Suprapubic skin (tissue), 4 donors: ENCODE data around the gene HOXB3. TPM values are rescaled to one million over a fixed set of nuclear protein-coding genes. Genes with fewer than 3 reads are reported as not detected.

ENCODE experiments used
- DNase-seq, 2 donors: peaks; one replicate each; pipeline ENCODE4 v3.0.0-alpha.2; 2019; ENCODE audit warnings: low spot score in 2 of 2
- H3K27ac ChIP-seq: fragments of 200-600 bp; sonication (generic); one replicate; pipeline ENCODE4 v1.5.1; 2019
- H3K27me3 ChIP-seq: fragments of 200-600 bp; sonication (generic); one replicate; pipeline ENCODE4 v1.5.1; 2019
- H3K36me3 ChIP-seq: fragments of 200-600 bp; sonication (generic); one replicate; pipeline ENCODE4 v1.5.1; 2019
- H3K4me1 ChIP-seq: fragments of 200-600 bp; sonication (generic); one replicate; pipeline ENCODE4 v1.5.1; 2019
- H3K4me3 ChIP-seq: fragments of 200-600 bp; sonication (generic); one replicate; pipeline ENCODE4 v1.5.1; 2019; ENCODE audit warnings: mild to moderate bottlenecking
- H3K9me3 ChIP-seq: fragments of 200-600 bp; sonication (generic); one replicate; pipeline ENCODE4 v1.5.1; 2019
- CTCF ChIP-seq, 2 donors: fragments of 200-600 bp in 1 of 2; fragments of 450-650 bp in 1 of 2; sonication (generic) in 1 of 2; IDR thresholded peaks; one replicate each; pipeline ENCODE4 v1.5.1; 2016 to 2019; ENCODE audit warnings: antibody characterized with exemption in 2 of 2, mild to moderate bottlenecking in 1 of 2, moderate library complexity in 1 of 2
- EP300 ChIP-seq: sonication (generic); formaldehyde crosslinking; IDR thresholded peaks from one replicate; pipeline ENCODE4 v1.6.1; 2017; ENCODE audit warnings: antibody characterized with exemption
- POLR2A ChIP-seq, 2 donors: fragments of 450-650 bp; IDR thresholded peaks; one replicate each; pipeline ENCODE4 v1.6.1; 2017; ENCODE audit warnings: antibody characterized with exemption in 2 of 2, mild to moderate bottlenecking in 2 of 2, moderate library complexity in 2 of 2
- POLR2AphosphoS5 ChIP-seq, 3 donors: sonication (generic); formaldehyde crosslinking; IDR thresholded peaks; one replicate each; pipeline ENCODE4 v1.6.1; 2017; ENCODE audit warnings: antibody characterized with exemption in 3 of 3
- WGBS: methylation state at CpG from one replicate; pipeline ENCODE4 v1.1.5; 2018; 5-methylcytosine and 5-hydroxymethylcytosine counted together
- total RNA-seq, 4 donors: library from RNA; depleted of rRNA; stranded (reverse); fragments of >200 nt; gene quantifications; one replicate each; pipeline ENCODE4 v1.1.0, GENCODE V29; 2016

The HOXB3 gene
- total RNA-seq, 4 donors from 2014 or later: 2.3 to 20.8 (median 3.9) TPM

GRCh38 chr17:48530208-48530886 lies 59.7 kb downstream of the HOXB3 start:
- WGBS: 74% methylated on average over 13 of the region's 37 CpGs
- no peak for DNase-seq
- Histone ChIP-seq H3K9me3 (no peaks in the 10 kb centered on the region), H3K27me3 (peaks cover 15% of the 10 kb centered on the region), H3K4me3 (no peak overlapping the region), H3K36me3 (no peaks in the 10 kb centered on the region), H3K4me1 (peaks cover 25% of the 10 kb centered on the region), H3K27ac (no peak overlapping the region)
- TF ChIP-seq EP300 (no peak), POLR2AphosphoS5 (IDR thresholded peaks at IDR 0.05) (no peak), POLR2A (IDR thresholded peaks at IDR 0.05) (no peak), CTCF (IDR thresholded peaks at IDR 0.05) (no peak)

- Histone ChIP-seq H3K4me1 (peaks cover 25% of the 10 kb centered on the region), H3K4me3 (no peak overlapping the region), H3K27me3 (peaks cover 22% of the 10 kb centered on the region), H3K9me3 (no peaks in the 10 kb centered on the region), H3K36me3 (no peaks in the 10 kb centered on the region), H3K27ac (no peak overlapping the region)
- WGBS: 54% methylated on average over 11 of the region's 11 CpGs
- DNase-seq: no peak
- TF ChIP-seq CTCF (IDR thresholded peaks at IDR 0.05): no peak
- TF ChIP-seq POLR2A (IDR thresholded peaks at IDR 0.05): no peak
- no peak for TF ChIP-seq EP300
- no peak for TF ChIP-seq POLR2AphosphoS5 (IDR thresholded peaks at IDR 0.05)
These were observed 60.4 kb downstream of the HOXB3 start for GRCh38 chr17:48529683-48530009.

- Histone ChIP-seq H3K36me3 (no peaks in the 10 kb centered on the region), H3K27ac (no peak overlapping the region), H3K27me3 (peaks cover 23% of the 10 kb centered on the region), H3K4me3 (no peak overlapping the region), H3K4me1 (peaks cover 25% of the 10 kb centered on the region), H3K9me3 (no peaks in the 10 kb centered on the region)
- 74% methylated on average over 8 of the region's 11 CpGs for WGBS
- TF ChIP-seq CTCF (IDR thresholded peaks at IDR 0.05): no peak
- no peak for TF ChIP-seq POLR2A (IDR thresholded peaks at IDR 0.05)
- TF ChIP-seq POLR2AphosphoS5 (IDR thresholded peaks at IDR 0.05): no peak
- no peak for TF ChIP-seq EP300
- no peak for DNase-seq
These were observed 60.9 kb downstream of the HOXB3 start for GRCh38 chr17:48528936-48529682.

GRCh38 chr17:48528153-48528935 lies 61.7 kb downstream of the HOXB3 start:
- Histone ChIP-seq H3K27ac (no peak overlapping the region), H3K4me1 (peaks cover 25% of the 10 kb centered on the region), H3K4me3 (no peak overlapping the region), H3K36me3 (no peaks in the 10 kb centered on the region), H3K27me3 (peaks cover 23% of the 10 kb centered on the region), H3K9me3 (no peaks in the 10 kb centered on the region)
- TF ChIP-seq EP300: no peak
- no peak for TF ChIP-seq POLR2AphosphoS5 (IDR thresholded peaks at IDR 0.05)
- TF ChIP-seq POLR2A (IDR thresholded peaks at IDR 0.05): no peak
- no peak for TF ChIP-seq CTCF (IDR thresholded peaks at IDR 0.05)
- WGBS: 70% methylated on average over 7 of the region's 7 CpGs
- no peak for DNase-seq

GRCh38 chr17:48527547-48527932 lies 62.5 kb downstream of the HOXB3 start:
- no peak for TF ChIP-seq POLR2A (IDR thresholded peaks at IDR 0.05)
- TF ChIP-seq POLR2AphosphoS5 (IDR thresholded peaks at IDR 0.05): no peak
- no peak for TF ChIP-seq EP300
- no peak for TF ChIP-seq CTCF (IDR thresholded peaks at IDR 0.05)
- peaks cover 23% of the 10 kb centered on the region for H3K27me3 ChIP-seq
- no peak overlapping the region for H3K27ac ChIP-seq
- H3K4me3 ChIP-seq: no peak overlapping the region
- H3K4me1 ChIP-seq: peaks cover 25% of the 10 kb centered on the region
- no peak for DNase-seq
- no peaks in the 10 kb centered on the region for H3K9me3 ChIP-seq
- 87% methylated on average over 14 of the region's 14 CpGs for WGBS
- H3K36me3 ChIP-seq: no peaks in the 10 kb centered on the region
